ENCODE results near the gene USP49. TPM values are rescaled to one million over a fixed set of nuclear protein-coding genes. Genes with fewer than 3 reads are reported as not detected.

The USP49 gene
- total RNA-seq, 4 donors from 2014 or later: 2.3 to 7.9 (median 4.0) TPM

DNA sequence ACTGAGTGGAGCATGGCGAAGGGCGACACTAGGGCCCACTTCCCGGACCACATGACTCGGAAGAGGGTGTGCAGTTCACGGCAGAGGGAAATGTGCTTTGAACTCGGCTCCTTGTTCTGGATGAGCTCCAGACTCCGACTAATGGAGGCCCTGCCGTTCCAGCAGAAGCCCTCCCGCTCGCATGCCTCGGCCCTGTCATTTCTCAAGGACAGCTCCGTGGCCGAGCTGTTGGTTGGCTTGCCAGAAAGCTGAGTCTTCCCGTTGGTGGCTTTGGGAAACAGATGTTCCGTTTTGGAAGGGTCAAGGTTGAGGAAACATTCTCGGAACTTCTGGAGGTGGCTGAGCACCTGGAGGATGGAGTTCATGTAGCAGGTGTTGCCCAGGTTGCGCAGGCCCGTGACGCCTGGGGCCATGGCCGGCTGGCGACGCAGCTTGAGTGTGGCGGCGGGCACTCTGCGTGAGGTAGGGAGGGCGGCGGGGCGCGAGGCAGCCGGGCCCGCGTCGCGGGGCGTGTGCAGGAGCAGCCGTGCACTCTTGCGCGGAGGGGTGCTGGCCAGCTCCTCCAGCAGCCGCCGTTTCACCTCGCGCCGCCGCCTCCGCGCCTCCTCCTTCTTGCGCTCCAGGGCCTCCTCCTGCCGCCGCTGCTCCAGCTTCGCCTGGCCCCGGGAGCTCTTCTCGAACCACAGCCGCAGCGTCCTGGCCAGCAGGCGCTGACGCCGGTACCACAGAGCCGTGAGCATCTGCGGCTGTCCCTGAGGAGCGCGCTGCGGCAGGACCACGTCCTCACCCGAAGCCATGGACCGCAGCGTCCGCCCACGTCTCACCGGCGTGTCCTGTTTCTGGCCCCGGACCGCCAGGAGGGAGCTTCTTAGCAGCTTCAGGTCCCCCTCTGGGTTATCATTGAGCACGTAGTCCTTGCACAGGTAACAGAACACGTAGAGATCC is 89.1 kb downstream of the USP49 start:
- H3K27me3 ChIP-seq: no peaks in the 10 kb centered on the region
- no peak overlapping the region for H3K27ac ChIP-seq
- no peak overlapping the region for H3K4me3 ChIP-seq
- no peaks in the 10 kb centered on the region for H3K36me3 ChIP-seq
- no peaks in the 10 kb centered on the region for H3K9me3 ChIP-seq
- no peaks in the 10 kb centered on the region for H3K4me1 ChIP-seq
- TF ChIP-seq, protein P1, sequence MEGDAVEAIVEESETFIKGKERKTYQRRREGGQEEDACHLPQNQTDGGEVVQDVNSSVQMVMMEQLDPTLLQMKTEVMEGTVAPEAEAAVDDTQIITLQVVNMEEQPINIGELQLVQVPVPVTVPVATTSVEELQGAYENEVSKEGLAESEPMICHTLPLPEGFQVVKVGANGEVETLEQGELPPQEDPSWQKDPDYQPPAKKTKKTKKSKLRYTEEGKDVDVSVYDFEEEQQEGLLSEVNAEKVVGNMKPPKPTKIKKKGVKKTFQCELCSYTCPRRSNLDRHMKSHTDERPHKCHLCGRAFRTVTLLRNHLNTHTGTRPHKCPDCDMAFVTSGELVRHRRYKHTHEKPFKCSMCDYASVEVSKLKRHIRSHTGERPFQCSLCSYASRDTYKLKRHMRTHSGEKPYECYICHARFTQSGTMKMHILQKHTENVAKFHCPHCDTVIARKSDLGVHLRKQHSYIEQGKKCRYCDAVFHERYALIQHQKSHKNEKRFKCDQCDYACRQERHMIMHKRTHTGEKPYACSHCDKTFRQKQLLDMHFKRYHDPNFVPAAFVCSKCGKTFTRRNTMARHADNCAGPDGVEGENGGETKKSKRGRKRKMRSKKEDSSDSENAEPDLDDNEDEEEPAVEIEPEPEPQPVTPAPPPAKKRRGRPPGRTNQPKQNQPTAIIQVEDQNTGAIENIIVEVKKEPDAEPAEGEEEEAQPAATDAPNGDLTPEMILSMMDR (IDR thresholded peaks at IDR 0.05): no peak
- TF ChIP-seq POLR2AphosphoS5 (IDR thresholded peaks at IDR 0.05) (no peak), EP300 (IDR thresholded peaks at IDR 0.05; ENCODE audit: low read depth) (no peak), POLR2A (IDR thresholded peaks at IDR 0.05) (no peak)
- 97% methylated on average over 74 of the region's 74 CpGs; no CpG with 5 or more reads in 1 of the 2 donors for WGBS, 2 donors (ENCODE audit: low coverage in 1 of 2)
- DNase-seq: no peak
- in situ Hi-C loops (cut with MboI; ENCODE audit: low pct_ligation_motif_present in 1 of 4, low pct_unique_long_range_greater_than_20kb in 1 of 4, low sequenced_read_pairs in 3 of 4): no loop called here
- intact Hi-C loops (cut with DNase I; ENCODE audit: low total_unique reads): no loop called here

DNA sequence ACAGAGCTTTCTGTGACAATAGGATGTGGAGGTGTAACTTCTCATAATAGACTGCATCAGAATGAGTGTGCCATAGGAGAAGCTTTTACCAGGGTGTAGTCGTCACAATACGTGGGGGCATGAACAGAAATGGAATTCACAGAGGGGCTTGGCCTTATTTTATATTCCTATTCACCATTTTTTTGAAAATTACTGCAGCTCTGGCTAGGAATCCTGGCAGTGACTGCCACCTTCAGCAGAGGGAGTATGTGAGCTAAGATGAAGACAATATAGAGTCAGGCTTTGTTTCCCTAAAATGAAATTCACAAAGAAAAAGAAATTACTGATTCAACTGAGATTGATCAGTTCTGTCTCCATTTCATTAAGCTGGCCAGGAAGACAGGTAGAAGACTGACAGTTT is 93.8 kb downstream of the USP49 start:
- no peak overlapping the region for H3K4me3 ChIP-seq
- in situ Hi-C loops (cut with MboI; ENCODE audit: low pct_ligation_motif_present in 1 of 4, low pct_unique_long_range_greater_than_20kb in 1 of 4, low sequenced_read_pairs in 3 of 4): no loop called here
- H3K9me3 ChIP-seq: no peaks in the 10 kb centered on the region
- 78 to 100% methylated on average over 2 of the region's 2 CpGs for WGBS, 2 donors (ENCODE audit: low coverage in 1 of 2)
- no peak overlapping the region for H3K27ac ChIP-seq
- intact Hi-C loops (cut with DNase I; ENCODE audit: low total_unique reads): no loop called here
- H3K27me3 ChIP-seq: no peaks in the 10 kb centered on the region
- DNase-seq: no peak
- H3K4me1 ChIP-seq: no peaks in the 10 kb centered on the region
- no peak for TF ChIP-seq POLR2AphosphoS5 (IDR thresholded peaks at IDR 0.05)
- TF ChIP-seq, protein P1 (IDR thresholded peaks at IDR 0.05): no peak
- no peak for TF ChIP-seq EP300 (IDR thresholded peaks at IDR 0.05; ENCODE audit: low read depth)
- TF ChIP-seq POLR2A (IDR thresholded peaks at IDR 0.05): no peak
- H3K36me3 ChIP-seq: no peaks in the 10 kb centered on the region

DNA sequence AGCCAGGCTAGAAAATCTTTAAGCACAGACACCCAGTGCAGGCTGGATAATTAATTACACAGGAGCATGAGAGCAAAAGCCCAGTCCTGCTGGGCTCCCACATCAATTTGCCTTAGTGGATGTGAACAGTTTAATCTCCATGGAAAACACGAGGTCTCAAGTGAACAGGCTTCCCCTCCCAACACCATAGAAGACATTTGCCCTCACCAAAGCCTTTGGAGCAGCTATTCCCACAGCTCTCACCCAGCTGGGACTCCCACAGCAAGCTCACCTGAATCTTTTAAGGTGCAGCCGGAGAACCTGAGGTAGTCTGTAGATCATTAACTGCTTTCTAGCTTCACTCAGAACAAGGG is 95.6 kb downstream of the USP49 start:
- Histone ChIP-seq H3K36me3 (no peaks in the 10 kb centered on the region), H3K9me3 (no peaks in the 10 kb centered on the region), H3K4me3 (no peak overlapping the region), H3K4me1 (no peaks in the 10 kb centered on the region), H3K27ac (no peak overlapping the region), H3K27me3 (no peaks in the 10 kb centered on the region)
- intact Hi-C loops (cut with DNase I; ENCODE audit: low total_unique reads) (loop anchor here (1.0 kb wide), 1 partner anchor 32 kb away; no protein-coding TSS in a partner anchor), in situ Hi-C loops (cut with MboI; ENCODE audit: low pct_ligation_motif_present in 1 of 4, low pct_unique_long_range_greater_than_20kb in 1 of 4, low sequenced_read_pairs in 3 of 4) (loop anchor here in 1 of 4 donors (25.0 kb wide), 1 partner anchor 113 kb away; the partner anchor contains the start of genes BYSL and MED20)
- WGBS, 2 donors (ENCODE audit: low coverage in 1 of 2): 79% methylated on average over 2 of the region's 2 CpGs; no CpG with 5 or more reads in 1 of the 2 donors
- TF ChIP-seq, protein P1 (IDR thresholded peaks at IDR 0.05): no peak
- no peak for TF ChIP-seq POLR2AphosphoS5 (IDR thresholded peaks at IDR 0.05)
- no peak for TF ChIP-seq POLR2A (IDR thresholded peaks at IDR 0.05)
- no peak for TF ChIP-seq EP300 (IDR thresholded peaks at IDR 0.05; ENCODE audit: low read depth)
- DNase-seq: no peak

DNA sequence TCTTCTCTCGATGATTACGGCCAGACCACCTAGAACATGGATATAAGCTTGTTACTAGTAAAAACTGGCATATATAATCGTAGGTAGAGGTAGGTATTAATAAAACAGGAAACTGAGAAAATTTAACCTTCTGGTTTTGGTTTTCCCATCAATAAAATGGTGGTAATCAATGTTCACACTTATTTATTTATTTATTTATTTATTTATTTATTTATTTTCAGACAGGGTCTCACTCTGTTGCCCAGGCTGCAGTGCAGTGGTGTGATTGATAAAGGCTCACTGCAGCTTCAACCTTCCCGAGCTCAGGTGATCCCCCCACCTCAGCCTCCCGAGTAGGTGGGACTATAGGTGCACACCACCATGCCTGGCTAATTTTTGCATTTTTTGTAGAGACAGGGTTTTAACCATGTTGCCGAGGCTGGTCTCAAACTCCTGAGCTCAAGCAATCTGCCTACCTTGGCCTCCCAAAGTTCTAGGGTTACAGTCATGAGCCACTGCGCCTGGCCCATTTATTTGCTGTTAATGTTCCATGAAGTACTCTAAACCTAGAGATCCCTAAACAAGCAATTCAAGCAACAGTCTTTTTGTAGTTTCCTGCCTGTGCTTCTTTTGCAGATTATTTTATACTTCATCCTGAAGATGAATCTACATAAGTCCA is 96.1 kb downstream of the USP49 start:
- intact Hi-C loops (cut with DNase I; ENCODE audit: low total_unique reads): loop anchor here (1.0 kb wide), 1 partner anchor 32 kb away; no protein-coding TSS in a partner anchor

More for the DNA sequence above, 96.1 kb downstream of the USP49 start:
- 94 to 95% methylated on average over 7 of the region's 7 CpGs for WGBS, 2 donors (ENCODE audit: low coverage in 1 of 2)
- Histone ChIP-seq H3K27ac (no peak overlapping the region), H3K9me3 (no peaks in the 10 kb centered on the region), H3K4me3 (no peak overlapping the region), H3K36me3 (no peaks in the 10 kb centered on the region), H3K27me3 (no peaks in the 10 kb centered on the region), H3K4me1 (no peaks in the 10 kb centered on the region)
- in situ Hi-C loops (cut with MboI; ENCODE audit: low pct_ligation_motif_present in 1 of 4, low pct_unique_long_range_greater_than_20kb in 1 of 4, low sequenced_read_pairs in 3 of 4): loop anchor here in 1 of 4 donors (25.0 kb wide), 1 partner anchor 113 kb away; the partner anchor contains the start of genes BYSL and MED20
- TF ChIP-seq, protein P1 (IDR thresholded peaks at IDR 0.05): no peak
- TF ChIP-seq EP300 (IDR thresholded peaks at IDR 0.05; ENCODE audit: low read depth) (no peak), POLR2AphosphoS5 (IDR thresholded peaks at IDR 0.05) (no peak), POLR2A (IDR thresholded peaks at IDR 0.05) (no peak)
- DNase-seq: no peak

Measured in transverse colon (tissue), 4 donors.